ENCODE data around the gene MYEF2.

The MYEF2 gene

DNA sequence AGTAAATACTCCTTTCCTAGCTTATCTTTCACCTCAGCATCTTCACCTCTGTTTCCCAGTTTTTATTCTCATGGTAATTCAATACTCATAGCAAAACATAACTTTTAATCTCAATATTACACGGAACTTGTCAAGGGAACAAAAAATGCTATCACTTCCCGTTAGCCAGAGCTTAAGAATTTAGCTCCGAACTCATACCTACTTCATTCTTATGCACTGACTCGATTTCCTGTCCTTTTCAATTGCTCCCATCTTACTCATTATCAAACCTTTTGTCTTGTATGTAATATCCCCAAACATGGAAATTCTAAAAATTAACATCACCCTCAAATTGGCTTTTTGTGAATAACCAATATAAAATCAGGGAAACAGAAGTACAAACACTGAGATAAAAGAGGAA lies 28.2 kb downstream of the MYEF2 start:
- no peaks in the 10 kb centered on the region for H4K20me1 ChIP-seq
- no peaks in the 10 kb centered on the region for H3K36me3 ChIP-seq
- H3K9ac ChIP-seq, result no peak overlapping the region
- no peak overlapping the region for H3K4me3 ChIP-seq
- H3K9me3 ChIP-seq, result no peaks in the 10 kb centered on the region
- H3K4me2 ChIP-seq, result no peak overlapping the region
- TF ChIP-seq Cebpa-rat (IDR thresholded peaks at IDR 0.05), result no peak
- no peak overlapping the region for H3K27ac ChIP-seq
- no peaks in the 10 kb centered on the region for H3K27me3 ChIP-seq
- H3K4me1 ChIP-seq, result no peaks in the 10 kb centered on the region

GRCh38 chr15:48147358-48147757 lies 30.7 kb downstream of the MYEF2 start:
- no peaks in the 10 kb centered on the region for H3K27me3 ChIP-seq
- no peak overlapping the region for H3K4me2 ChIP-seq
- H3K4me1 ChIP-seq, result no peaks in the 10 kb centered on the region

GRCh38 chr15:48145923-48146322 lies 32.2 kb downstream of the MYEF2 start:
- Histone ChIP-seq H3K9me3 (no peaks in the 10 kb centered on the region), H3K4me2 (no peak overlapping the region), H4K20me1 (no peaks in the 10 kb centered on the region), H3K9ac (no peak overlapping the region), H3K27ac (no peak overlapping the region), H3K36me3 (no peaks in the 10 kb centered on the region), H3K4me3 (no peak overlapping the region), H3K27me3 (no peaks in the 10 kb centered on the region), H3K4me1 (no peaks in the 10 kb centered on the region)
- no peak for TF ChIP-seq Cebpa-rat (IDR thresholded peaks at IDR 0.05)

More at GRCh38 chr15:48147358-48147757, 30.7 kb downstream of the MYEF2 start:
- Histone ChIP-seq H3K4me3 (no peak overlapping the region), H3K36me3 (no peaks in the 10 kb centered on the region), H3K27ac (no peak overlapping the region), H3K9me3 (no peaks in the 10 kb centered on the region), H3K9ac (no peak overlapping the region), H4K20me1 (no peaks in the 10 kb centered on the region)
- no peak for TF ChIP-seq Cebpa-rat (IDR thresholded peaks at IDR 0.05)

DNA sequence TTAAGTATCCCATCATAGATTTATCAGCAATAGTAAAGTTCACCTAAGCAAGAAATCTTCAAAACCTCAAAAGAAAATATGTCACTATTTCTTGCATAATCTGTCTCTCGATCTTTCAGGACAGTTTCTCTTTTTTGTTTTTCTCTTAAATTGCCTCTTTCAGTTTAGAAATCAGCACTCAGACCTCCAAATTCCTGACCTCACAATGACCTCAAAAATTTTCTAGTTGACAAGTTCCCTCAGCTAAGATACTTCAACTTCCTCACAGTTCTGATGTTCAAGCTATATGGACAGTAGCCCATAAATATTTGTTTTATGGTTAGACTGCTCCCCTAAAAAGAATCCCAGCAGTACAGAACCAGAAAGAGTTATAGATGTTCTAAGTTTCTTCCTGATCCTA lies 33.2 kb downstream of the MYEF2 start:
- no peak overlapping the region for H3K9ac ChIP-seq
- no peaks in the 10 kb centered on the region for H3K4me1 ChIP-seq
- no peaks in the 10 kb centered on the region for H3K36me3 ChIP-seq
- H4K20me1 ChIP-seq, result no peaks in the 10 kb centered on the region
- no peak overlapping the region for H3K4me3 ChIP-seq
- no peak overlapping the region for H3K4me2 ChIP-seq
- no peak overlapping the region for H3K27ac ChIP-seq
- TF ChIP-seq Cebpa-rat (IDR thresholded peaks at IDR 0.05), result no peak
- no peaks in the 10 kb centered on the region for H3K9me3 ChIP-seq
- H3K27me3 ChIP-seq, result no peaks in the 10 kb centered on the region

GRCh38 chr15:48143856-48144255 lies 34.2 kb downstream of the MYEF2 start:
- Histone ChIP-seq H3K4me2 (no peak overlapping the region), H3K27ac (no peak overlapping the region), H4K20me1 (no peaks in the 10 kb centered on the region), H3K9ac (no peak overlapping the region), H3K27me3 (no peaks in the 10 kb centered on the region), H3K4me3 (no peak overlapping the region), H3K36me3 (no peaks in the 10 kb centered on the region), H3K4me1 (no peaks in the 10 kb centered on the region), H3K9me3 (no peaks in the 10 kb centered on the region)
- no peak for TF ChIP-seq Cebpa-rat (IDR thresholded peaks at IDR 0.05)

DNA sequence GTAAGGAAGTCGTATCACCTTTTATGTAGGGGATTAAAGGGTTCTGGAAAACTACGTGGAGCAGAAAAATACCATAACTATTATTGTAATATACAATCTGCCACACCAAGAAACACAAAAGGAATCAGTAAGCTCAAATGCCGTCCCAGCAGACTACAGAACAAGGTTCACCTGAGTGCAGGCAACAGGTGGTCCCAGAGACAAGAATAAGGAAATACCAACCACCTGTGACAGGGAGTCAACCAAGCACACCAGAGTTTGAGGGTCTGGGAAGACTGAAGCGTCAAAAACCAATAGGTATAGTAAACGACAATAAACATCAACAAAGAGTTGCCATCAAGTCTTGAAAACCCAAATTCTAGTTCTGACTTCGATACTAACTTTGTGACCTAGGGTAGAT lies 45.2 kb downstream of the MYEF2 start:
- no peaks in the 10 kb centered on the region for H4K20me1 ChIP-seq
- H3K4me1 ChIP-seq, result no peaks in the 10 kb centered on the region
- H3K9me3 ChIP-seq, result no peaks in the 10 kb centered on the region
- no peaks in the 10 kb centered on the region for H3K27me3 ChIP-seq
- no peak overlapping the region for H3K9ac ChIP-seq
- no peak overlapping the region for H3K4me2 ChIP-seq
- TF ChIP-seq Cebpa-rat (IDR thresholded peaks at IDR 0.05), result no peak
- no peak overlapping the region for H3K4me3 ChIP-seq
- no peak overlapping the region for H3K27ac ChIP-seq
- H3K36me3 ChIP-seq, result no peaks in the 10 kb centered on the region

DNA sequence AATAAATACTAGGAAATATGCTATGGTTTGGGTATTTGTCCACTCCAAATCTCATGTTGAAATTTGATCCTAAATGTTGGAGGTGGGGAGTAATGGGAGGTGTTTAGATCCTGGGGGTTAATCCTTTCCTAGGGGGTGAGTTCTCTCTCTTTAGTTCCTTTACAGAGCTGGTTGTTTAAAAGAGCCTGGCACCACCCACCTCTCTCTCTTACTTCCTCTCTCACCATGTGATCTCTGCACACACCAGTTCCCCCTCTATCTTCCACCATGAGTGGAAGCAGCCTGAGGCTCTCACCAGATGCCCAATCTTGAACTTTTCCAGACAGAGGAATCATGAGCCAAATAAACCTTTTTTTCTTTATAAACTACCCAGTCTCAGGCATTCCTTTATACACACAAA lies 46.8 kb downstream of the MYEF2 start:
- Histone ChIP-seq H3K4me3 (no peak overlapping the region), H4K20me1 (no peaks in the 10 kb centered on the region), H3K4me1 (no peaks in the 10 kb centered on the region), H3K36me3 (no peaks in the 10 kb centered on the region), H3K4me2 (no peak overlapping the region), H3K9me3 (no peaks in the 10 kb centered on the region), H3K27me3 (no peaks in the 10 kb centered on the region), H3K27ac (no peak overlapping the region), H3K9ac (no peak overlapping the region)
- TF ChIP-seq Cebpa-rat (IDR thresholded peaks at IDR 0.05), result no peak

DNA sequence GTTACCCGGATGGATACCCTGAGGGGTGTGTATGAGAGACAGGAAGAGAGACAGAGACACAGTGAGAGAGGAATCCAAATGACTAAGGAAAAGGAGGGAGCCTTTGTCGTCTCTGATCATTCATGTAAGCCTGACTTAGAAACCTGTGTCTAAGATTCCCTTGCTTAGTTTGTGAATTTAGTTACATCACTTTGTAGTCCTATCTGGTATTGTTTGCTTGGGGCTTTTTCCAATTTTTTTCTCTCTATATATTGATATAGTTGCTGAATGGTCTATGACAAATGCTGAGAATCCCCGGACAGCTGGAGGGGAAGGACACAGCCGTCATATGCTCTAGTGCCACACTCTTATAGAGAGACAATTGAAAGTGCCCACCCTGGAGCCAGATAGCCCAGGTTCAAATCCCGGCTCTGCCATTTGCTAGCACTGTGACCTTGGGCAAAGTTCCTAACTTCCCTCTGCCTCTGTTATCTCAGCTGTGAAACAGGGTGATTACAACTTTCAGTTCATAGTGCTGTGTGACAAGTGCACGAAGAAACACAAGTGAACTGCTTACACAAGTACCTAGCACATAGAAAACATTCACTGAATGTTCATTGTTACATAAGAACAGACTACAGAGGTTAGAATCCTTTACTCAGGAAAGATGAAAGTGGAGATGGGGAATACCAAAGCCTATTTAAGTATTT lies 51.3 kb downstream of the MYEF2 start:
- Histone ChIP-seq H3K4me3 (no peak overlapping the region), H3K9me3 (no peaks in the 10 kb centered on the region), H3K4me2 (no peak overlapping the region), H3K36me3 (no peaks in the 10 kb centered on the region), H3K27ac (no peak overlapping the region), H3K9ac (no peak overlapping the region), H4K20me1 (no peaks in the 10 kb centered on the region), H3K4me1 (no peaks in the 10 kb centered on the region), H3K27me3 (no peaks in the 10 kb centered on the region)
- TF ChIP-seq Cebpa-rat (IDR thresholded peaks at IDR 0.05), result no peak

DNA sequence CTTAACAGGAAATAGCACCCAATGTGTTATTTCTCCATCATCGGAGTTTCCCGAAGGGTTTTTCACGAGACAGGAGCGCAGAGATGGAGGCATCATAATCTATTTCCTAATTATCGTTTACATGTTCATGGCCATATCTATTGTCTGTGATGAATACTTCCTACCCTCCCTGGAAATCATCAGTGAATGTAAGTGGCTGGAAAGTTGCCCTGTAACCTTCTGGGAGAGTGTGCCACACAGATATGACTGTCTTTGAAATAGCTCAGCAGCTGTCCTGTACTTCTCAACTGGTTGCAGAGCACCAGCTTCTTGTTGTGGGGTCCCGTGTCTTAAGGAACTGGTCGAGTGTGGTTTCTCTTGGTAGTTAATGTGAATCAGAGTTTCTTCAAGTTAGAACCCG lies 56.2 kb downstream of the MYEF2 start:
- no peaks in the 10 kb centered on the region for H3K27me3 ChIP-seq
- no peaks in the 10 kb centered on the region for H3K4me1 ChIP-seq
- no peak overlapping the region for H3K4me2 ChIP-seq
- no peaks in the 10 kb centered on the region for H3K36me3 ChIP-seq
- H3K4me3 ChIP-seq, result no peak overlapping the region
- H3K9ac ChIP-seq, result no peak overlapping the region
- H3K9me3 ChIP-seq, result no peaks in the 10 kb centered on the region
- no peak overlapping the region for H3K27ac ChIP-seq
- H4K20me1 ChIP-seq, result no peaks in the 10 kb centered on the region
- TF ChIP-seq Cebpa-rat (IDR thresholded peaks at IDR 0.05), result no peak

GRCh38 chr15:48120745-48121144 lies 57.4 kb downstream of the MYEF2 start, which contains the start of gene SLC24A5:
SLC24A5 (plus strand) TSS chr15:48120990; CDS start chr15:48121045, 55 bp downstream.
- Histone ChIP-seq H4K20me1 (no peaks in the 10 kb centered on the region), H3K4me2 (no peak within 1 kb of the TSS), H3K36me3 (no peaks in the 10 kb centered on the region), H3K27ac (no peak within 1 kb of the TSS), H3K4me1 (no peaks in the 10 kb centered on the region), H3K4me3 (no peak within 1 kb of the TSS), H3K9ac (no peak within 1 kb of the TSS), H3K27me3 (no peaks in the 10 kb centered on the region), H3K9me3 (no peaks in the 10 kb centered on the region)
- TF ChIP-seq Cebpa-rat (IDR thresholded peaks at IDR 0.05), result no peak

DNA sequence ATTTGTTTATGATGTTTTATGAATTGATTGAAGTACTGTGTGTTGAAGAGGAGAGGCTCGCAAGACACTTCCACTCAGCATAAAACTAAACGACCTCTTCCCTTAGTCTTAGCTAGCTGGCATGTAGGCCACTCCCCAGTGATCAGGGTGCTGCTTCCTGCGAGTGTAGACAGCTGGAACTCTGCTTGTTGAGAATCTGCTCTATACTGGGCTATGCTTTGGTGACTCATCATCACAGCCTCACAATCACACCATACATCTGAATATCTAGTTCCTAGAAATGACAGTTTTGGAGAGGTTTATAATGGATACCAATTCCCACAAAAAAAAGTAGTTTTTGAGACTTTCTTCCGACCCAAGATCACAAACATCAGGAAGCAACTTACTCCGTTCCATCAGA lies 58.8 kb downstream of the MYEF2 start:
- Histone ChIP-seq H3K27me3 (no peaks in the 10 kb centered on the region), H4K20me1 (no peaks in the 10 kb centered on the region), H3K9ac (no peak overlapping the region), H3K4me2 (no peak overlapping the region), H3K36me3 (no peaks in the 10 kb centered on the region), H3K9me3 (no peaks in the 10 kb centered on the region), H3K4me1 (no peaks in the 10 kb centered on the region), H3K27ac (no peak overlapping the region), H3K4me3 (no peak overlapping the region)
- no peak for TF ChIP-seq Cebpa-rat (IDR thresholded peaks at IDR 0.05)

Measured in BLaER1 (cell line).